ENCODE results near the gene EFNB3.

DNA sequence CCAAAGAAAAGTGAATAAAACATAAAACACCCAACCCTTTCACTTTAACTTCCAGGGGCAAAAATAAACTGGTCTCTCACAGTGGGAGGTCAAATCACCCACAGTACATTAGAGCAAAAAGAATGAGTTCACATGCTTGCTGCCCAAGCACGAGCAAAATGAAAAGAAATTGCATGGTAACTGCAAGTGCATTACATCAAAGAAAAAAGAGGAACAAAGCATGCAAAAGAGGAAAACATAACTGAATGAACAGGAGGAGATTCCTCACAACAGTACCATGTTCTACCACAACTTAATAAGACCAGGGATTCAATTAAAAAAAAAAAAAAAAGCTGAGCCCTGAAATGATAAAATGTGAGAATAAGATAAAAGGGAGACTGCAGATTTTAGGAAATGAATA is 24.8 kb downstream of the EFNB3 start:
- TF ChIP-seq CTCF (conservative IDR thresholded peaks at IDR 0.05; ENCODE audit: low read depth, low read length) (no peak), EZH2 (IDR thresholded peaks at IDR 0.05; ENCODE audit: borderline replicate concordance, low read depth, low read length, poor library complexity, severe bottlenecking) (no peak)

All from A673 (cell line).